GM10266 (cell line): ENCODE data around the gene UBXN11.

ENCODE experiments used
- DNase-seq: peaks from one replicate; pipeline ENCODE4 v3.0.0; 2012; ENCODE audit errors: extremely low spot score
- TF ChIP-seq, protein P1 (sequence below): IDR thresholded peaks from 2 replicates; pipeline ENCODE4 v1.5.1; 2012; ENCODE audit warnings: mild to moderate bottlenecking, low read depth; ENCODE audit not compliant: control insufficient read depth, insufficient read depth; ENCODE audit errors: missing control alignments

UBXN11 gene

DNA sequence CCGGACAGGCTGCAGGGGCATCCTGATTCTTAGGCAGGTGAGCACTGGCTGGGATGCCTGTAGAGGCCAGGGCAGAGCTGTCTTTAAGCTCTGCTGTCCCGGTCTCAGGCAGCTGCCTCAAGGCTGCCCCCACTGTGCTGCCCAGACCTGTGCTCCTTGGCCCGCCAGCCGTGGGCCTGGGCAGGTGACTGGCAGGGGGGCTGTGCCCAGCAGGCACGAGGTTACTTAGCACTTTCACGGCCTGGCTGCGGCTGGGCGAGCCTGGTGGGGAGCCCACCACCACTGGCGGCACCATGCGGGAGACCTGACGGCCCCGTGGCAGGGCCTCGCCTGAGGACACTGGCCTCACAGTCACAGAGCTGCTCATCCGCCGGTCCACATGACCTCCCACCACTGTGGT is 39.3 kb upstream of the UBXN11 start:
- TF ChIP-seq, protein P1, sequence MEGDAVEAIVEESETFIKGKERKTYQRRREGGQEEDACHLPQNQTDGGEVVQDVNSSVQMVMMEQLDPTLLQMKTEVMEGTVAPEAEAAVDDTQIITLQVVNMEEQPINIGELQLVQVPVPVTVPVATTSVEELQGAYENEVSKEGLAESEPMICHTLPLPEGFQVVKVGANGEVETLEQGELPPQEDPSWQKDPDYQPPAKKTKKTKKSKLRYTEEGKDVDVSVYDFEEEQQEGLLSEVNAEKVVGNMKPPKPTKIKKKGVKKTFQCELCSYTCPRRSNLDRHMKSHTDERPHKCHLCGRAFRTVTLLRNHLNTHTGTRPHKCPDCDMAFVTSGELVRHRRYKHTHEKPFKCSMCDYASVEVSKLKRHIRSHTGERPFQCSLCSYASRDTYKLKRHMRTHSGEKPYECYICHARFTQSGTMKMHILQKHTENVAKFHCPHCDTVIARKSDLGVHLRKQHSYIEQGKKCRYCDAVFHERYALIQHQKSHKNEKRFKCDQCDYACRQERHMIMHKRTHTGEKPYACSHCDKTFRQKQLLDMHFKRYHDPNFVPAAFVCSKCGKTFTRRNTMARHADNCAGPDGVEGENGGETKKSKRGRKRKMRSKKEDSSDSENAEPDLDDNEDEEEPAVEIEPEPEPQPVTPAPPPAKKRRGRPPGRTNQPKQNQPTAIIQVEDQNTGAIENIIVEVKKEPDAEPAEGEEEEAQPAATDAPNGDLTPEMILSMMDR, result no peak
- DNase-seq, result no peak

DNA sequence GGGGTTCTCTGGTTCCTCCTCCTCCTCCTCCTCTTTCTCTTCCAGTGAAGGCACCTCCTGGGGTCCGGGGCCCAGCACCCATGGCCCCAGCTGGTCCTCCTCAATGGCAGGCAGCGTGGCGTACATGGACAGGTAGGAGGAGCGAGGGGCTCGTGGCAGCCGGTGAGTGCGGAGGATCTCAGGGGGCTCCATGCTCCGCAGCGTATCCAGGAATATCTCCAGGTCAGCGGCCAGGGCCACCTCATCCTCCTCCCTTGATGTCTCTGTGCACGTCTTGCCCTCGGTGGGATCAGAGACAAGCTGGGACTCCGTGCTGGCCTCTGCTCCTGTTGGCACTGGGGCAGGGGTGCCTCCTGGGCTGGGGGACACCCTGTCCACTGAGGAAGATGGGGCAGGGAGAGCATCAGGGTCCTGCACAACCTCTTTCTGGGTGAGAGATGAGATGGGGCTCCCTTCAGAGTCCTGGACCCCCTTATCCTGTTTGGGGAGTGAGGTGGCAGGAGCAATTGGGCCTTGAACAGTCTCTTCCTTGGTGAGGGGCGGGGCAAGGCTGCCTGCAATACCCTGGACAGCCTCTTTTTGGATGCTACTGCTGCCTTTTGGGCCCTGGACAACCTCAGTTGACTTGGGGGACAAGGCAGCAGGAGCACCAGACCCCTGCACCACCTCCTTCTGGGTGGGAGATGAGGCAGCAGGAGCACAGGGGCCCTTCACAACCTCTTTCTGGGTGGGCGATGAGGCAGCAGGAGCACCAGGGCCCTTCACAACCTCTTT is 37.9 kb upstream of the UBXN11 start:
- TF ChIP-seq, protein P1, result no peak
- DNase-seq, result no peak

DNA sequence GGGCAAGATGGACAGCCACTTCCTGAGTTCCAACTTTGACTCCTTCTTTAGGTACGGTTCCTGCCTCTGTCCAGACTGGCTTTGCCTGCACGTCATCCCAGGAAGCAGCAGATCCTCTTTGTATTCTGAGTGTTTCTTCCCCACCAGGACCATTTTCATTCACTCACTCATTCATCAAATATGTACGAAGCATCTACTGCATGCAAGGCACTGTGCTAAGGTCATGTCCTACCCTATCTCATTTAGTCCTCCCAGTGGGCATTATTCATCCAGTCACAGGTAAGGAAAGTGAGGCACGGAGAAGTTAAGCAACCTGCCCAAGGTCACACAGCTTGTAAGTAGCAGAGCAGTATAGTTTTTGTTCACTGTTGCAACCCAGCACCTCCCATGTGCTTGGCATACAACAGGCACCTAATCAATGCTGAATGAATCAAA is 33.6 kb upstream of the UBXN11 start:
- DNase-seq, result no peak
- TF ChIP-seq, protein P1, result no peak

DNA sequence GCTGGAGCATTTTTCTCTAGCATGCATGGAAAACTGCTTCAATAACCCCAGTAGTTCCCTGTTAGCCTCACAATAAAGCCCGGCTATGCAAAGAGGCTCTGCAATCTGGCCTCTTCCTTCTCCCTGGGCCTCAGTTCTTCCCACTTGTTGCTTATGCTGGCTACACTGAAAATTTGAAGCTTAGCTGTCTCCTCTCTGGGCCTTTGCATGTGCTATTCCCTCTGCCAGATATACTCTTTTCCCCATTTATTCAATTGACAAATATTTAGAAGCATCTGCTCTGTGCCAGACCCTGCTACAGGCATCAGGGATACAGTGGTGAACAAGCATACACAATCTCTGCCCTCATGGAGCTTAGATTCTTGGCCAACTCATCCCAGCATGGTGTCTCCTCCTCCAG is 32.2 kb upstream of the UBXN11 start:
- DNase-seq, result no peak
- TF ChIP-seq, protein P1, result no peak

DNA sequence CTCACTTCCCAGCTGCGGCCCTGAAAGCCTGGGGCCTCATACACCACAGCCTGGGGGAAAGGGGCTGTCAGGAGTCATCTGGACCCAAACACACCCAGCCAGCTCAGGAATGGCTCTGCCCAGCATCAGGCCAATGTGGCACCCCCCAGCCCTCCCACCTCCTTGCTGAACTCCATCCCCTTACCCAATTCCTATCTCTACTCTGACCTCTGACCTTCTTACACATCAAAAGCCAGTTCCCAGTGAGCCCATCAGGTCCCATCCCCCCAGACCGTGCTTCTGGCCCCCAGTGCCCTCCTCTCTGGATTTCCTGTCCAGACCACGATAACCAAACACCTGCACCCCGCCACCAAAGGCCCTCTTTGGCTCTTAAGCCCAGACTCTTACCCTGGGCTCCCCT is 31.2 kb upstream of the UBXN11 start:
- TF ChIP-seq, protein P1, result no peak
- DNase-seq, result no peak

DNA sequence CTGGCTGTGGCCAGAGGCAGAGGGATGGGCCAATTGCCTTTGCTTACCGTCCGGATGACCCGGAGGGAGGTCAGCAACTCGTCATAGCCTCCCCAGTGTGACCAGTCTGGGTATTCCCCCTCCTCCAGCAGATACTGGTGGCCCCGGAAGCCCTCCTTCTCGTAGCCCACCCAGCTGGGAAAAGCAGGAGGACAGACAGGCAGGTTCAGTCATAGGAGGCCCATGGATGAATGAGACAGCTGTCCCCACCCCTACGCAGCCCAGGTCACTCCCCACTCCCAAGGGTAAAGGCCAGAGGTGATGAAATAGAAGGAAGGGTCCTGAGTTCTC is 30.7 kb upstream of the UBXN11 start:
- TF ChIP-seq, protein P1, result no peak
- DNase-seq, result no peak

DNA sequence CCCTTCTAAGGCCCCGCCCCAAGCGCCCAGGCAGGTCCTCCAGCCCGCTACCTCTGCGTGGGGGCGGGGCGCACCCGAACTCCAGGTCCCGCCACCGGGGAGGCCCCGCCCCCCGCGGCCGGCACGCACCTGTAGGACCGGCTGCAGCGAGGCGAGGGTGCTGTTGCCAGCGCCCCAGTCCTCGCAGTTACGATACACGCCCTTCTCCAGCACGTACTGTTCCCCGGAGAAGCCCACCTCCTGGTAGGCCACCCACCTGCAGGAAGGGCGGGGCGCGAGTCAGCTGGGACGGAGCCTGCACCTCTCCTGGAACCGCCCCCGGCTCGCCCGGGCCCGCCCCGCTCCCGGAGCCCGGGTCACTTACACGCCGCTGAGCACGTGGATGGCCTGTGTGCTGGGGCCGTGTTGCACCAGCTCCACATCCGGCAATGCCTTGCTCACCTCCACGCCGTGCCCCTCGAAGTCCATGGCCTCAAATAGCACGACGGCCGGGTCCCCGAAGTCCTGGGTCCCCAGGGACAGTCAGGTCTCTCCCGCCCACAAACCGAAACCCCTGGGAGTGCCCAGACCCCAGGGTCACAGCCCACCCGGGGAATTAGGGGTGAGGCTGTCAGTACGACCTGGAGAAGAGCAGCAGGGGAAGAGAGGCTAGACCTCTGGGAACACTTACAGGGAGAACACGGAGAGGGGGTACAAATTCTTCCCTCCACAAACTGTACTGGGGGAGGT is 30.2 kb upstream of the UBXN11 start:
- peak; percentile 80 for DNase-seq
- TF ChIP-seq, protein P1, result no peak
